B cell (primary cell): Measurements from ENCODE around the gene INCA1.

Source experiments
- EZH2 ChIP-seq: IDR thresholded peaks from 2 replicates; pipeline ENCODE4 v1.6.1; 2012; ENCODE audit warnings: borderline replicate concordance, low read depth, mild to moderate bottlenecking, moderate library complexity, low read length; ENCODE audit not compliant: insufficient read depth, poor library complexity, severe bottlenecking
- TF ChIP-seq, protein P1 (sequence below): fragments of 200-600 bp; IDR thresholded peaks from one replicate; pipeline ENCODE4 v1.8.0; 2022; ENCODE audit warnings: antibody characterized with exemption, mild to moderate bottlenecking

DNA sequence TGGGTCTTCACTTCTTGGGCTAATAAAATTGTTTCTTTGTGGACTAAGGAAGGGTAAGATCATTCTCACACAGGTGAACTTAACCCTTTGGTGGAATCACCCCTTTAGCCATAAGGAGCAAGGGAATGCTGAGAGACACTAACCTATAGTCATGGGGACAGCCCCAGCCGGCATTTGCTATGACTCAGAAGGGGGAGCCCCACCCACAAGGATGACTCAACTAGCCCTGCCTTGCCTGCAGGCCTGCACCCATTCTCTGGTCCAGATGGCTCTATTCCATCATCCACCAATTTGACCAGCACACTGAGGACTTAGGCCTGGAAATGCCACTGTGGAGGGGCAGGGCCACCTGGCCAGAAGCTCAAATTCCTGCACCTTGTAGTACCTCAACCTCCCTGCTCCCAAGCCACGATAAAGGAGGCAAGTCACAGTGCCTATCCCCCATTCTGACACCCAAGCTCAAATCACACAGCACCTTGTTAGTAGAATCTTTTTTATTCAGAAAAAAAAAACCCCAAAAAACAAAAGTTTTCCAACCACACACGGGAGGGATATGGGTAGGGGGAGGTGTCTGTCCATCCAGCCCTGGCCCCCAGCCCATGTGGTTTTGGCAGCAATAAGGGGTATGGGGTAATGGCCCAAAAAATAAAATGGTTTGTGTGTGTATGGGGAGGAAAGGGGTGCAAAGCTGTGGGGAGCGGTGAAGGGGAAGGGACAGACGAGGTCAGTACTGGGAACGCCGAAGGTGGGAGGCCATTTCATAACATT lies 52.0 kb downstream of the INCA1 start:
- TF ChIP-seq, protein P1, sequence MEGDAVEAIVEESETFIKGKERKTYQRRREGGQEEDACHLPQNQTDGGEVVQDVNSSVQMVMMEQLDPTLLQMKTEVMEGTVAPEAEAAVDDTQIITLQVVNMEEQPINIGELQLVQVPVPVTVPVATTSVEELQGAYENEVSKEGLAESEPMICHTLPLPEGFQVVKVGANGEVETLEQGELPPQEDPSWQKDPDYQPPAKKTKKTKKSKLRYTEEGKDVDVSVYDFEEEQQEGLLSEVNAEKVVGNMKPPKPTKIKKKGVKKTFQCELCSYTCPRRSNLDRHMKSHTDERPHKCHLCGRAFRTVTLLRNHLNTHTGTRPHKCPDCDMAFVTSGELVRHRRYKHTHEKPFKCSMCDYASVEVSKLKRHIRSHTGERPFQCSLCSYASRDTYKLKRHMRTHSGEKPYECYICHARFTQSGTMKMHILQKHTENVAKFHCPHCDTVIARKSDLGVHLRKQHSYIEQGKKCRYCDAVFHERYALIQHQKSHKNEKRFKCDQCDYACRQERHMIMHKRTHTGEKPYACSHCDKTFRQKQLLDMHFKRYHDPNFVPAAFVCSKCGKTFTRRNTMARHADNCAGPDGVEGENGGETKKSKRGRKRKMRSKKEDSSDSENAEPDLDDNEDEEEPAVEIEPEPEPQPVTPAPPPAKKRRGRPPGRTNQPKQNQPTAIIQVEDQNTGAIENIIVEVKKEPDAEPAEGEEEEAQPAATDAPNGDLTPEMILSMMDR = no peak
- TF ChIP-seq EZH2 = no peak
